Upper lobe of right lung (tissue), 1 donor: ENCODE data around the gene FAM174A. TPM values are rescaled to one million over a fixed set of nuclear protein-coding genes. Genes with fewer than 3 reads are reported as not detected.

ENCODE experiments used
- ATAC-seq: fragments of 200-7000 bp; cut with Tn5 transposase; one replicate; pipeline ENCODE4 v1.9.1; 2020; ENCODE audit warnings: mild to moderate bottlenecking, moderate library complexity
- DNase-seq: peaks from one replicate; pipeline ENCODE4 v3.0.0-alpha.2; 2020
- H3K27ac ChIP-seq: fragments of 200-600 bp; one replicate; pipeline ENCODE4 v1.8.0; 2022
- H3K27me3 ChIP-seq: fragments of 200-600 bp; one replicate; pipeline ENCODE4 v1.8.0; 2022; ENCODE audit warnings: mild to moderate bottlenecking
- H3K36me3 ChIP-seq: fragments of 200-600 bp; one replicate; pipeline ENCODE4 v1.8.0; 2022
- H3K4me1 ChIP-seq: fragments of 200-600 bp; one replicate; pipeline ENCODE4 v1.8.0; 2022
- H3K4me3 ChIP-seq: fragments of 200-600 bp; one replicate; pipeline ENCODE4 v1.8.0; 2022; ENCODE audit warnings: mild to moderate bottlenecking
- H3K9me3 ChIP-seq: fragments of 200-600 bp; one replicate; pipeline ENCODE4 v1.8.0; 2022
- intact Hi-C: fragments of 100-400 bp; cut with DNase I; formaldehyde crosslinking; loops from one replicate; pipeline ENCODE4 v1.11.0; 2022
- total RNA-seq: library from RNA; stranded (reverse); fragmentation: NEBNext Ultra II Directional; extraction: Animal tissue kit (Norgen Biotek cat#: 25700); gene quantifications from one replicate; pipeline ENCODE4 v1.2.1, GENCODE V29; 2021
- TF ChIP-seq, protein P1 (sequence below): fragments of 200-600 bp; IDR thresholded peaks from one replicate; pipeline ENCODE4 v1.8.0; 2022; ENCODE audit warnings: antibody characterized with exemption
- donor health status: DM: no; HTN: yes; CAD: no; lungs with severe emphysema.

FAM174A gene
- total RNA-seq, 1 donor from 2014 or later, result 21.7 TPM

DNA sequence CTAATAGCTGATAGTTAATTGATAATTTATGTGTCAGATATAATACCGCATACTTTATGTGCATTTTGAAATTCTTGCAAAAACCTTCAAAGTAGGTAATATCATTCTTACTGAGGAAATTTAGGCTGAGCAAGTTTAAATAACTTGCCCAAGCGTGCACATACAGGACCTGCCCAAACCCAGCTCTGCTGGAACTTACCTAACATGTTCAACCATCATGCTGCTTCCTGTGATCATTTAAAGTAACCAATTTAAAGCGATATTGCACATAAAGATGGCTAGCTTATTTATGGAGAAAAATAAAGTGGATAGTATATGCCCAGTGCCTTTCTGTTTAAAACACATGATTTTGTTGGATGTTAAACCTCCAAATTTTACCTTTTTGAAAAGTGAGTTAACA is 4.3 kb downstream of the FAM174A start:
- no peak overlapping the region for H3K4me3 ChIP-seq
- H3K9me3 ChIP-seq, result no peaks in the 10 kb centered on the region
- intact Hi-C loops, result no loop called here
- ATAC-seq, result no peak
- no peaks in the 10 kb centered on the region for H3K27me3 ChIP-seq
- TF ChIP-seq, protein P1, sequence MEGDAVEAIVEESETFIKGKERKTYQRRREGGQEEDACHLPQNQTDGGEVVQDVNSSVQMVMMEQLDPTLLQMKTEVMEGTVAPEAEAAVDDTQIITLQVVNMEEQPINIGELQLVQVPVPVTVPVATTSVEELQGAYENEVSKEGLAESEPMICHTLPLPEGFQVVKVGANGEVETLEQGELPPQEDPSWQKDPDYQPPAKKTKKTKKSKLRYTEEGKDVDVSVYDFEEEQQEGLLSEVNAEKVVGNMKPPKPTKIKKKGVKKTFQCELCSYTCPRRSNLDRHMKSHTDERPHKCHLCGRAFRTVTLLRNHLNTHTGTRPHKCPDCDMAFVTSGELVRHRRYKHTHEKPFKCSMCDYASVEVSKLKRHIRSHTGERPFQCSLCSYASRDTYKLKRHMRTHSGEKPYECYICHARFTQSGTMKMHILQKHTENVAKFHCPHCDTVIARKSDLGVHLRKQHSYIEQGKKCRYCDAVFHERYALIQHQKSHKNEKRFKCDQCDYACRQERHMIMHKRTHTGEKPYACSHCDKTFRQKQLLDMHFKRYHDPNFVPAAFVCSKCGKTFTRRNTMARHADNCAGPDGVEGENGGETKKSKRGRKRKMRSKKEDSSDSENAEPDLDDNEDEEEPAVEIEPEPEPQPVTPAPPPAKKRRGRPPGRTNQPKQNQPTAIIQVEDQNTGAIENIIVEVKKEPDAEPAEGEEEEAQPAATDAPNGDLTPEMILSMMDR, result no peak
- H3K27ac ChIP-seq, result no peak overlapping the region
- no peaks in the 10 kb centered on the region for H3K36me3 ChIP-seq
- no peak for DNase-seq
- peaks cover 25% of the 10 kb centered on the region for H3K4me1 ChIP-seq

DNA sequence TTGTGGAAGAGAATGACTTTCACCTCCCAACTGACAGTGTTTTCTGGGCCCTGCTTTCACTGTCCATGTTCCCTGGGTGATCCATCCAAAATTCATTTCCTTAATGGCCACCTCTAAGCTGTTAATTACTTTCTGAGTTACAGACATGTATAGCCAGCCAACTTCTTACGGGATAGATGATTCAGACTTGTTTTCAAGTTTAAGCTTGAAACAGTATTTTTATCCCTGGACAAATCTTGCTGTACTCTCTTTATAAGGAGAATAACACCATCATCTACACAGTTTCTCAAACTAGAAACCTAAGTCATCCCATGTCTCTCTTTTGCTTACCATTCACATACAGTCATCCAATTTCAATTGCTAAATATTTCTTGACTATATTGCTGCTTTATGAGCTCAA is 6.9 kb downstream of the FAM174A start:
- H3K4me3 ChIP-seq, result no peak overlapping the region
- ATAC-seq (no peak), DNase-seq (no peak)
- H3K27ac ChIP-seq, result no peak overlapping the region
- intact Hi-C loops, result no loop called here
- TF ChIP-seq, protein P1, result no peak
- no peaks in the 10 kb centered on the region for H3K36me3 ChIP-seq
- no peaks in the 10 kb centered on the region for H3K9me3 ChIP-seq
- H3K4me1 ChIP-seq, result peaks cover 11% of the 10 kb centered on the region
- H3K27me3 ChIP-seq, result no peaks in the 10 kb centered on the region

DNA sequence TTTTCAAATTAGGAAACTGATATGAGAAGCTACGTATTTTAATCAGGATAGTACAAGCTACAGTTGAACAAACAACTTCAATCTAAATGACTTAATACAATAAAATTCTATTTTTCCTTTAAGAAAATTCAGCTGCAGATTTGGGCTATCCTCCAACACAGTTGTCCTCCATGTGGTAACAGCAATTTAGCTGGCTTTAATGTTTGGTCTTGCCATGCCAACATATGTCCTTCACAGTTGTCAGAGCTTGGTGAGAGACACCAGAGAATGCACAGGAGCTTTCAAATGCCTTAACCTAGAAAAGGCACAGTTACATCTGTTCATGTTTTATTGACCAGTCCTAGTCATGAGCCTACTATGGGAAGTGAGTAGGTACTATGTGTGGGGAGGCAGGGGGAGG is 10.8 kb downstream of the FAM174A start:
- H3K27ac ChIP-seq, result no peak overlapping the region
- H3K36me3 ChIP-seq, result no peaks in the 10 kb centered on the region
- intact Hi-C loops, result no loop called here
- no peaks in the 10 kb centered on the region for H3K4me1 ChIP-seq
- no peak for DNase-seq
- H3K9me3 ChIP-seq, result no peaks in the 10 kb centered on the region
- H3K4me3 ChIP-seq, result no peak overlapping the region
- no peaks in the 10 kb centered on the region for H3K27me3 ChIP-seq
- TF ChIP-seq, protein P1, result no peak
- ATAC-seq, result no peak

DNA sequence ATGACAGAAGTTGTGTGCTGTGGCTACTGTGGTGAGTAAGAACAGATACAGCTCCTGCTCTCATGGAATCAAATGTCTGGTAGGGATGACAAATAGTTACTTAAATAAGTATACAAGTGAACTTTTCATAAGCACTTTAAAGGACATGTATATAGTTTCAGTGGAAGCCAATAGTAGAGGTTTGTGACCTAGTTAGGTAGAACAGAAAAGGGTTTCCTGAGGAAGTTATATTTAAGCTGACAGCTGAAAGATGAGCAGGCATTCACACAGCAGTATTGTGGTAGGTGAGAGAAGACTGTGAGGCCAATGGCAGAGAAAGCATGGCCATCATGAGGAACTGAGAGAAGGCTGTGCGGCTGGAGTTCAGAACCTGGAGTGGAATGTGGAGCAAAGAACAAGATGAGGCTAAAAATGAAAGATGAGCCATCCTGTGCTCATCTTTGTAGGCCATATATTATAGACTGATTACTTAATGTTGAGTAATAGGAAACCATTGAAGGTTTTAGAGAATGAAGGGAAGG is 15.4 kb downstream of the FAM174A start:
- intact Hi-C loops, result no loop called here
- Histone ChIP-seq H3K27ac (no peak overlapping the region), H3K27me3 (no peaks in the 10 kb centered on the region), H3K9me3 (no peaks in the 10 kb centered on the region), H3K4me1 (no peaks in the 10 kb centered on the region), H3K36me3 (no peaks in the 10 kb centered on the region), H3K4me3 (no peak overlapping the region)
- DNase-seq (no peak), ATAC-seq (no peak)
- TF ChIP-seq, protein P1, result no peak

DNA sequence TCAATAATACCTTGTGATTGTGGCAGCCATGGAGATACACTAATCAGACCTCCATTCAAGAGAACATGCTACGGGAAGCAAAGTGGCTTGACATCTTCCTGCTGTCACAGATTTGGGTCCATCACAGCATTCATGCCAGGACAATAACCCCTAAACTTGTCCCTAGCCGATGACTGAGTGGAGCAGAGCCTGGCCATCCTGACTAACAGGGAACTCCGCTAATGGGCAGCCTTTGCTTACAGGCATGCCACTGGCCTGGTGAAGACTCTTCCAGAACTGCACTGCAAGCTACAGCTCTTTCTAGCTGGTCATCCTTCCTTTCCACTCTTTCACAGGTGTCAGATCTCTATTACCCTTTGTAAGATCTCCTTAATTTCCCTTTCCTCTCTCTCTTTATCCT is 16.0 kb downstream of the FAM174A start:
- no peak for ATAC-seq
- H3K36me3 ChIP-seq, result no peaks in the 10 kb centered on the region
- H3K4me3 ChIP-seq, result no peak overlapping the region
- no peaks in the 10 kb centered on the region for H3K9me3 ChIP-seq
- intact Hi-C loops, result no loop called here
- TF ChIP-seq, protein P1, result no peak
- H3K27ac ChIP-seq, result no peak overlapping the region
- no peak for DNase-seq
- no peaks in the 10 kb centered on the region for H3K27me3 ChIP-seq
- no peaks in the 10 kb centered on the region for H3K4me1 ChIP-seq

DNA sequence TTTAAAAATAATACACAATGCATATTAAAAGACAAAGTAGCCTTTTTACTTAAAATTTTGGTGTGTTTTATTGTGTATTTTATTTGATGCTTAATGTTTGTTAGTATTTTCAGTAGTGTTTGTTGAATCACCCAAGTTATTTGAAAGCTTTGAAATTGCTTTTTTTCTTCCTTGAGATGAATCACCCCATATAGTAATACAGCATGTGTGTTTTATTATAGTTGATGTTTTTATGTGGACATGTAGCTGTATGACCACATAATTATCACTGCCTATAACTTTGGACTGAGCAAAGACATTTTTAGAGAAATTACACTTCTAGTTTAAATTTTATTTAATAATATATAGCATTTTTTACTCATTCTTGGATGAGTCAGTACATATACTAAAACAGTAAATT is 18.0 kb downstream of the FAM174A start:
- TF ChIP-seq, protein P1, result no peak
- Histone ChIP-seq H3K4me3 (no peak overlapping the region), H3K36me3 (no peaks in the 10 kb centered on the region), H3K27me3 (no peaks in the 10 kb centered on the region), H3K9me3 (no peaks in the 10 kb centered on the region), H3K27ac (no peak overlapping the region), H3K4me1 (no peaks in the 10 kb centered on the region)
- no peak for ATAC-seq
- intact Hi-C loops, result no loop called here
- DNase-seq, result no peak
